Measurements from ENCODE around the gene DBNDD1.

Gene DBNDD1

DNA sequence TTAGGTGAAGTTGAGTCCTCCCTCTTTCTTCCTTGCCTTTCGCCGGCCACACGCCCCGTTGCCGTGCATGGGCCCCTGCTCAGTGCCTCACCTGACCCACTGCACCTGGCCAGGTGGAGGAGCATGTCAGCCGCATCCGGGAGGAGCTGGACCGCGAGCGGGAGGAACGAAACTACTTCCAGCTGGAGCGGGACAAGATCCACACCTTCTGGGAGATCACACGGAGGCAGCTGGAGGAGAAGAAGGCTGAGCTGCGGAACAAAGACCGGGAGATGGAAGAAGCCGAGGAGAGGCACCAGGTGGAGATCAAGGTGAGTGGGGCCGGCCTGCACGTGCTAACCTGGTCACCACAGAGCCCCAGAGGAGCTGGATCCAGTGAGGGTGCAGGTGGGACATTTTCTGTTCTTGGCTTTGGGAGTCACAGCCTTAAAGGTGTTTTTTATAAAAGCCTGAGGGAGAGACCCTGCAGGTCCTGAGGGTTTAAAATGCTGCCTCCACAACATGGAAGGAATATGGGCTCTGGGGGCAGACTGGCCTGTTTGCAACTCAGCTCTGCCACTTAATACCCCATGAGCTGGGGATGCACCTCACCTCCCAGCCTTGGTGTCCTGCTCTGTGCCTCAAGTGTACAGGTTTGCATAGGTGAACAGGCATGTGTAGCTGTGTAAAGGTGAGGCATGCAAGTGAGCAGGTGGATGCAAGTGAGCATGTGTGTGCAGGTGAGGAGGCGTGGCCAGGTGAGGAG, 12.1 kb upstream of the DBNDD1 start:
- no peak overlapping the region for H3K4me3 Mint-ChIP-seq
- peaks cover 15% of the 10 kb centered on the region for H3K36me3 Mint-ChIP-seq (ENCODE audit: low read depth)
- intact Hi-C loops (cut with micrococcal nuclease) = no loop called here
- H3K4me1 Mint-ChIP-seq (ENCODE audit: low read depth) = peaks cover 15% of the 10 kb centered on the region
- H3K27ac Mint-ChIP-seq = peak overlapping the region; percentile 37
- H3K9me3 Mint-ChIP-seq = no peaks in the 10 kb centered on the region
- H3K27me3 Mint-ChIP-seq = no peaks in the 10 kb centered on the region

DNA sequence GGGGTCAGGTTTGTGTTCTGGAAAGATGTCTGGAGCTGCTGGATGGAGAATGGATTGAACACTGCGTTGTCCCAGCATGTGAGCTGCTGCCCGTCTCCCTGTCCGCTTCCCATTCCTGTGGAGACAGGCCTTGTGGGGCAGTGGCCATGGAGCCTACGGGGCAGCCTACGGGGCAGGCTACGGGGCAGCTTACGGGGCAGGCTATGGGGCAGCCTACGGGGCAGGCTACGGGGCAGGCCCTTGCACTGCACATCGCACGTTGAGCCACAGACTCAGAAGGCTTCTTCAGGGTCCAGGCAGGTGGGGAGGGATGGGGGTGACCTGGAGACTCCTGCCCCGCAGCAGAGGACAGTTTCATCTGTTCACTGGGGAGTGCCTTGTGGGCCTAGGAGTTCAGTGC, 9.7 kb upstream of the DBNDD1 start:
- no peaks in the 10 kb centered on the region for H3K9me3 Mint-ChIP-seq
- intact Hi-C loops (cut with micrococcal nuclease) = no loop called here
- H3K27me3 Mint-ChIP-seq = no peaks in the 10 kb centered on the region
- H3K4me3 Mint-ChIP-seq = no peak overlapping the region
- peaks cover 20% of the 10 kb centered on the region for H3K4me1 Mint-ChIP-seq (ENCODE audit: low read depth)
- peaks cover 10% of the 10 kb centered on the region for H3K36me3 Mint-ChIP-seq (ENCODE audit: low read depth)
- no peak overlapping the region for H3K27ac Mint-ChIP-seq

DNA sequence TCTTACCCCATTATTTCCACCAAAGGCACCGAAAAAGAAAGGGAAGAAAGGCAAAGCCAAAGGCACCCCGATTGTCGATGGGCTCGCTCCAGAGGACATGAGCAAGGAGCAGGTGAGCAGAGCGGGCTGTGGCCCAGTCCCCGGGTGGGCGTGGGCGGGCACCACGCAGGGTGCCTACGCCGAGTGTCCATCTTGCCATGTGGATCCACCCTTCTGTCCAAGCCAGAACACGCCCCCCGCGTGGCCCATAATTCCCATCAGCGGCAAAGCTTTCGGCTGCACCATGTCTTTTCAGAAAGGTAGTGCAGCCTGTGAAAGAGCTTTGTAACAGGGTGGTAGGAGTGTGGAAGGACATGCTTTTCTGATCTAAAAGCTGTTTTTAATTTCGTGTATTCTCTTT, 8.4 kb upstream of the DBNDD1 start:
- Mint-ChIP-seq H3K27ac (no peak overlapping the region), H3K36me3 (ENCODE audit: low read depth) (peaks cover 10% of the 10 kb centered on the region), H3K27me3 (no peaks in the 10 kb centered on the region), H3K4me3 (no peak overlapping the region), H3K9me3 (no peaks in the 10 kb centered on the region), H3K4me1 (ENCODE audit: low read depth) (peaks cover 29% of the 10 kb centered on the region)
- intact Hi-C loops (cut with micrococcal nuclease) = no loop called here

DNA sequence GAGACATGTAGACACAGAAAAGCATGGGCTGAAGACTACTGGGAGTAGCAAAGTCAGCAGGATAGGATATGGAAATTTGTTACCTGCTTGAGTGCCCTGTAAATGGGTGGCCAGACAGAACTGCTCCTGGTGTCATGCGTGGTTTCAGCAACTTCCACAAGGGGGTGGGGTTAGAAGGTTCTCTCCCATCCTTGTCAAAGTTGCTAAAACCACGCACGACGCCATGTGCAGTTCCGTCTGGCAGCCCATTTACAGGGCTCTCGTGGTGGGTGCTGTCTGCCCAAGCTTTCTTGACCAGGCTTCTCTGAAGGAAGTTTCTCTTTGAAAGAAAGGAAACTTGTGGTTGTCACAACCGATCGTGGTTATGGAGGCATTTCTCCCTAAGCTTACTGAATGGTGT, 6.9 kb upstream of the DBNDD1 start:
- H3K4me1 Mint-ChIP-seq (ENCODE audit: low read depth) = peaks cover 29% of the 10 kb centered on the region
- no peaks in the 10 kb centered on the region for H3K36me3 Mint-ChIP-seq (ENCODE audit: low read depth)
- intact Hi-C loops (cut with micrococcal nuclease) = no loop called here
- no peaks in the 10 kb centered on the region for H3K9me3 Mint-ChIP-seq
- H3K27ac Mint-ChIP-seq = no peak overlapping the region
- peaks cover 2% of the 10 kb centered on the region for H3K27me3 Mint-ChIP-seq
- no peak overlapping the region for H3K4me3 Mint-ChIP-seq

DNA sequence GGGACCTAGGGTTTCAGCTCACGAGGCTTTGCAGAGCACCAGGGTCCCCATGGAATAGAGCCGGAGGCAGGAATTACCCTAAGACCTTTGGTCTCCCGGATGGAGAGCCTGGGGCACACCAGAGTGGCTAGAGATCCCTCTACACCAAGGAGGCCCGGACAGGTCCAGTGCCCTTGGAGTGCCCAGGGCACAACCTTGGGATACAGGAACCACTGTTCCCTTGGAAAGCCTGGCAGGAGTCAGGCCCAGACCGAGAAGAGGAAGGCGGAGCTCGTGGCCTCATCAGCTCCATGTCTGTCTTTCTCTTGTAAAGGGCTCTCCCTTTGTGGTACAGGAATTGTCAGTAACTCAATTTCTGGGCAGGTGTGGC, 3.8 kb upstream of the DBNDD1 start:
- peaks cover 42% of the 10 kb centered on the region for H3K4me1 Mint-ChIP-seq (ENCODE audit: low read depth)
- H3K27ac Mint-ChIP-seq = peak overlapping the region; percentile 76
- intact Hi-C loops (cut with micrococcal nuclease) = no loop called here
- H3K4me3 Mint-ChIP-seq = peak overlapping the region; percentile 84
- peaks cover 19% of the 10 kb centered on the region for H3K27me3 Mint-ChIP-seq
- H3K9me3 Mint-ChIP-seq = no peaks in the 10 kb centered on the region
- H3K36me3 Mint-ChIP-seq (ENCODE audit: low read depth) = no peaks in the 10 kb centered on the region

DNA sequence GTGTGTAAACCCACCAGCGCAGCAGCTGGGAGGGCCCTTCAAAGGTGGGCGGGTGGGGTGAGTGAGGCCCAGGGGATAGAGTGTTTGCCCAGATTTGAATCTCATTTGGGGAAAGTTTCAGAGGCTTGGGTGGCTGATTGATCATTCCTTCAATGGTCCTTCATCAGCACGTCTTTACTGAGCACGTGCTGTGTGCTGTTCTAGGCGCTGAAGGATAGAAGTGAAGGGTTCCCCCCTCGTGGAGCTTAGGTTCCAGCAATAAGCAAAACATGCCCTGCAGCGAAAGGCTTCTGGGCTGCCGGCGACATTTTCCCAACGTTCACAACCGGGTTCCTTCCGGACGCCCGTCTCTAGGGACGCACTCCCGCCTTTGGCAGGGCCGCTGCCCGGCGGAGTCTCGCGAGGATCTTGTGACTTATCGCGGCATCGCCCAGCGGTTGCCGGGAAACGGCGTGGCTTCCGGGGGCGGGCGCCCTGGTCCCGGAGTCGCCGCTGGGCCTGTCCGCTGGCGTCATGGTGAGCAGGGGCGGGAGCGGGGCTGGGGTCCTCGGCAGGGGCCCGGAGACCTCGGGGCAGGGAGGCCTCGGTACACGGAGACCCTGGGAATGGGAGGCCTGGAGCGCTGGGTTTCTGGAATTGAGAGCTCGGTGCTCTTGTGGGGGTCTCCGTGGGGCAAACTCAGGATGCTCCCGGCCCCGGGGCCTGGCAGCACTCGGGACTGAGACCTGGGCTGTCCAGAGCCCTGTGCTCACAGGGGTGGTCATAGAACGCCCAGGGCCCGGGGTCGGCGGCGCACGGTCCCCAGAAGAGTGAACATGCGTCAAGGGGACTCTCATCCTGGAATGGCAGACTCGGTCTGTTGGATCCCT, 3.2 kb upstream of the DBNDD1 start:
- Mint-ChIP-seq H3K9me3 (no peaks in the 10 kb centered on the region), H3K36me3 (ENCODE audit: low read depth) (no peaks in the 10 kb centered on the region), H3K4me1 (ENCODE audit: low read depth) (peaks cover 42% of the 10 kb centered on the region), H3K27me3 (peaks cover 25% of the 10 kb centered on the region), H3K27ac (peak overlapping the region; percentile 76), H3K4me3 (peak overlapping the region; percentile 84)
- intact Hi-C loops (cut with micrococcal nuclease) = no loop called here

DNA sequence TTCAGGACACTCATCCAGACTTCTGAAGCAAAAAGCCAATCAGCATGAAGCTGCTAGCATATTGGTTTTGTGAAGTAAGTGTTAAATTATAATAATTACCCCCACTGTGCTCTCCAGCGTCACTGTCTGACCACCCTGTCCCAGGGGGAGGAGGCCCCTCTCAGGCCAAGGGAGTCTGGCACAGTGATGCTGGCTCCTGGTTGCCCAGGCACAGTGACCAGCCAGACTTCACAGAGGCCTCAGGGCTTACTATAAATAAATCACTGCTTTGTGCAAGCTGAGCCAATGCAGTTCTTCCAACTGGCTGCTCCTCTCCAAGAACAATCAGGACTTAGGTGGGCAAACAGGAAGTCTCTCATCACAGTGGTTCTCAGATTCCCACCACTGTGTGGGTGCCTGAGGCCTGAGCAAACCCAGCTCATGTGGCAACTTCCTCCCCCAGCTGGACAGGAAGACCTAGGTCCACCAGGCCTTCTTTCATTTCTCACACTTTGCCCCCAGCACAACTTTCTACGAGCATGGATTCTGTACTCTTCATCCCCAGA, 1.7 kb upstream of the DBNDD1 start:
- H3K27ac Mint-ChIP-seq = no peak overlapping the region

DNA sequence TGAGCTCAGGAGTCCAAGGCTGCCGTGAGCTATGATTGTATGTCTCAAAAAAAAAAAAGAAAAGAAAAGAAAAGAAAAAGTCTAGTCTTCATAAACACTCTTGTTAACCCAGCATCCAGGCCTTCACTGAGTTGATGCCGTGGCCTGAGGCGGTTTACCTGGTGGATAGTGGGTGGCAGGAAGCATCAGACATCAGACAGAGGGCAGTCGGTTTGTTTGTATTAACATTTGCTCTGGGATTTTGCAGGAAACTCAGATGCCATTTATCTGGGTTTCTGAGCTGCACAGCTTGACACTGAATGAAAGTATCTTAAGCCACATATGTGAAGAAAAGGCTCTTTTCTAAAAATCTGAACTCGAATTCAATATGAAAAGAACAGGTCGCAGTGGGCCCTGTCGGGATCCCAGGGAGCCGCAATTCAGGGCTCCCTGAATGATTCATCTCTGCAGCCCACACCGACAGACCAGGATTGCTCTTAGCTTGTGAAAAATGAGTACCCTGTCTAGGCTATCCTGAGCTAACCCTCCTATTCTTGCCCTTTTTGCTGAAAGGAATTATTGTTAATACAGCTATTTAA, 1.1 kb upstream of the DBNDD1 start:
- no peaks in the 10 kb centered on the region for H3K36me3 Mint-ChIP-seq (ENCODE audit: low read depth)
- no peak overlapping the region for H3K27ac Mint-ChIP-seq
- H3K9me3 Mint-ChIP-seq = no peaks in the 10 kb centered on the region
- H3K27me3 Mint-ChIP-seq = peaks cover 36% of the 10 kb centered on the region
- H3K4me3 Mint-ChIP-seq = peak overlapping the region; percentile 64
- intact Hi-C loops (cut with micrococcal nuclease) = no loop called here
- H3K4me1 Mint-ChIP-seq (ENCODE audit: low read depth) = peaks cover 34% of the 10 kb centered on the region

More for the DNA sequence above, 1.7 kb upstream of the DBNDD1 start:
- Mint-ChIP-seq H3K4me1 (ENCODE audit: low read depth) (peaks cover 35% of the 10 kb centered on the region), H3K27me3 (peaks cover 34% of the 10 kb centered on the region), H3K9me3 (no peaks in the 10 kb centered on the region), H3K4me3 (no peak overlapping the region), H3K36me3 (ENCODE audit: low read depth) (no peaks in the 10 kb centered on the region)
- intact Hi-C loops (cut with micrococcal nuclease) = no loop called here

DNA sequence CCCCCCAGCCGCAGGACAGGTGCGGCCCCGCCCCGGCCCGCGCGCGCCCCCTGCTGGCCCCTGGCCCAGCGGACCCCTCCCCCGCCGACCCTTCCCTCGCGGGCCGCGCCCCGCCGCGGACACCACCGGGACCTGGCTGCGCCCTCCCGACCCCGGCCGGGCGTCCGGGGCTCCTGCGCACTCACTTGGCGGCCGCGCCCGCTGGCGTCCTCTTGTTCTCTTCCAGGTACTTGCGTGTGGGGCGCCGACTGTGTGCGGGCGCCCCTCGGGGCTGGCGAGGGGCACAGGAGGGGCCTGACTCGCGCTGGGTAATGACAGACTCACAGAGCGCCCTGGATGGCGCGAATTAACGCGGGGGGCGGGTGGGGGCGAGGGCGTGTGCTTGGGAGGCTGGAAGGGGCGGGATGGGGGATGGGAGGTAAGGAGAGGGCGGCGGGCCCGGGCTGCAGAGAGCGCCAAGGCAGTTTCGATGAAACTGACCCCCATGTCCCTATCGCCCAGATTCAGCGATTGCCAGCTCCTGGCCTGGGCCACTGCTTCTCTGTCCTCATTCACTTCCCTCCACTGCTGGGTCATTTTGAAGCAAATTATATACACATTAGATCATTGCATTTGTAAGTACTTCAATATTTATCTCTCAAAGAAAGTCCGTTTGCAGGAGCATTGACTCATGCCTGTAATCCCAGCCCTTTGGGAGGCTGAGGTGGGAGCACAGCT, 445 bp upstream of the DBNDD1 start:
- Mint-ChIP-seq H3K4me3 (peak overlapping the region; percentile 64), H3K36me3 (ENCODE audit: low read depth) (no peaks in the 10 kb centered on the region), H3K27ac (no peak overlapping the region), H3K27me3 (peaks cover 39% of the 10 kb centered on the region), H3K4me1 (ENCODE audit: low read depth) (peaks cover 34% of the 10 kb centered on the region), H3K9me3 (no peaks in the 10 kb centered on the region)
- intact Hi-C loops (cut with micrococcal nuclease) = no loop called here

DNA sequence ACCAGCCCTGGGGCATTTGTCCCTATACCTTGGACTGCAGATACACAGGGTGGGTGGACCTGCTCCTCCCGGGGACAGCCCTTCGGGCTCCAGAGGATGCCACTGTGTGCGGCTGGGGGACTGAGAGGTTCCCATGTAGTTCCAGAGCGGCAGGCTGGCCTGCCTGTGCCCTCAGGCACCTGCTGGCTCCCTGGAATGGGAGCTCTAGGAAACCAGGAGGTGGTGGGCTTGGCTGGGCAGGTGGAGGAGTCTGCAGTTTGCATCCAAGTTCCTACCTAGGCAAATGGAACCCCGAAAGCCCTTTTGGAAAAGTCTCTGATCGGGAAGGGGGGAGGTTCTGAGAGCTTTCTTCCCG, 982 bp downstream of the DBNDD1 start:
- no peaks in the 10 kb centered on the region for H3K9me3 Mint-ChIP-seq

DNA sequence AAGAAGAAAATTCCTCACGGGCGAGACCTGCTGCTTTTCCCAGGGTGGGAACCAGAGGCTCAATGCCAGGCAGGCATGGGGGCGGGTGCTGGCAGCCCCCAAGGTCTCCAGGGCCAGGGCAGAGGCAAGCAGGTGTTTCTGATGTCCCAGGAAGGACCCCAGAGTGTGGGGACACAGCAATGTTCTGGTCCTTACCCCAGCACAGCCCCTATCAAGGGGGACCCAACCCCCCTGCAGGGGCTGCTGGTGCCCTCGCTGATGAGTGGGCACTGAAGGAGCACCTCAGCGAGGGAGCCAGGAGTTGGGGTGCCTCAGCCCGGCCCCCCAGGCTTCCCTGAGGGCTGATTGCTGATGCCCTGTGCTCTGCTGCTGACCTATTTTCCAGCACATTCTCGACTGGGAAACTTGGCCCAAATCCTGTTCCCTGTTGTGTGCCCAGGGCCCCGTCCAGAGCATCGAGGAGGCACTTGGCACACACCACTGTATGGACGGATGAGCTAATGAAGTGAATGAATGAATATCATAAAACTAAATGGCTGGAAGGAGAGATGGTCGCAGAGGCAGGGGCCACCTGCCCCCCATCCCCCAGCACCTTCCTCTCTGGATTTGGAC, 2.8 kb downstream of the DBNDD1 start:
- no peaks in the 10 kb centered on the region for H3K36me3 Mint-ChIP-seq (ENCODE audit: low read depth)
- no peaks in the 10 kb centered on the region for H3K9me3 Mint-ChIP-seq
- H3K27me3 Mint-ChIP-seq = peaks cover 62% of the 10 kb centered on the region
- no peak overlapping the region for H3K27ac Mint-ChIP-seq
- H3K4me1 Mint-ChIP-seq (ENCODE audit: low read depth) = peaks cover 16% of the 10 kb centered on the region
- intact Hi-C loops (cut with micrococcal nuclease) = no loop called here
- H3K4me3 Mint-ChIP-seq = no peak overlapping the region

More for the DNA sequence above, 982 bp downstream of the DBNDD1 start:
- H3K4me3 Mint-ChIP-seq = peak overlapping the region; percentile 72
- intact Hi-C loops (cut with micrococcal nuclease) = no loop called here
- H3K36me3 Mint-ChIP-seq (ENCODE audit: low read depth) = no peaks in the 10 kb centered on the region
- H3K27me3 Mint-ChIP-seq = peaks cover 51% of the 10 kb centered on the region
- no peak overlapping the region for H3K27ac Mint-ChIP-seq
- H3K4me1 Mint-ChIP-seq (ENCODE audit: low read depth) = peaks cover 32% of the 10 kb centered on the region

DNA sequence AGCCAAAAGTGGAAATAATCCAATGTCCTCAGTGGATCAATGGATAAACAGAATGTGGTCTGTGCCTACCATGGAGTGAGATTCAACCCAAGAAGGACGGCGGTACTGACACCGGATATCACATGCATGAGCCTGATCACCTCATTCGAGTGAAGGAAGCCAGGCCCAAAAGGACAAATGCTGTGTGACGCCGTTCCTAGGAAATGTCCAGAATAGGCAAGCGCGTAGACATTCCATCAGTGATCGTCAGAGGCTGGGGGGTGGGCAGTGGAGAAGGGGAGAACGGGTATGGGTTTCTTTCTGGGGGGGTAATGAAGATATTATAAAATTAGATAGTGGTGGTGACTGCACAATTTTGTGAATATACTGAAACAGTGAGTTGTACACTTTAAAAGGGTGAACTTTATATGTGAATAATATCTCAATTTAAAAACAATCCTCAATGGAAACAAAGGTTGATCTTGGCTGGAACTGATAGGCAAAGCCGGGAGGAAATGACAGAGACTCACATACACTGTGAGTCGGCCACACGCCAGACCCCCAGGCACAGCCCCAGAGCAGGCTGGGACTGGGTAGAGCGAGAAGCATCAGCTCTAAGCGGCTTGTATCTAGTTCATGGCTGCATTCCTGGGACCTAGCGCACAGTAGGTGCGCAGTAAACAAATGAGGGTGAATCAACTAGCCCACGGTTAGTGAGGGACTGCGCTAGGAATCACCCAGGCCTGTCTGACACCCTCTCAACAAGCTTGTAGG, 3.5 kb downstream of the DBNDD1 start:
- H3K27ac Mint-ChIP-seq = no peak overlapping the region
- H3K9me3 Mint-ChIP-seq = no peaks in the 10 kb centered on the region
- H3K36me3 Mint-ChIP-seq (ENCODE audit: low read depth) = no peaks in the 10 kb centered on the region
- peaks cover 67% of the 10 kb centered on the region for H3K27me3 Mint-ChIP-seq
- peaks cover 10% of the 10 kb centered on the region for H3K4me1 Mint-ChIP-seq (ENCODE audit: low read depth)
- intact Hi-C loops (cut with micrococcal nuclease) = no loop called here
- H3K4me3 Mint-ChIP-seq = no peak overlapping the region

Measured in dendritic cell treated with granulocyte-macrophage colony-stimulating factor and Interleukin-4, amounts not matched to agents 40 ng/mL and 50 ng/mL, for 4 days (primary cell).